VCaP (cell line): ENCODE measurements around the gene TNFRSF18.

ENCODE experiments used
- H3K27ac ChIP-seq: fragments of 450-650 bp; 2 replicates; pipeline ENCODE4 v1.5.1; 2017
- CTCF ChIP-seq: fragments of 450-650 bp; conservative IDR thresholded peaks from 2 replicates; pipeline ENCODE4 v1.5.1; 2017; ENCODE audit warnings: mild to moderate bottlenecking, moderate library complexity

TNFRSF18 gene

GRCh38 chr1:1170215-1171091, 35.9 kb downstream of the TNFRSF18 start:
- no peak for TF ChIP-seq CTCF
- no peak overlapping the region for H3K27ac ChIP-seq

GRCh38 chr1:1169429-1170214, 36.8 kb downstream of the TNFRSF18 start:
- no peak for TF ChIP-seq CTCF
- no peak overlapping the region for H3K27ac ChIP-seq

DNA sequence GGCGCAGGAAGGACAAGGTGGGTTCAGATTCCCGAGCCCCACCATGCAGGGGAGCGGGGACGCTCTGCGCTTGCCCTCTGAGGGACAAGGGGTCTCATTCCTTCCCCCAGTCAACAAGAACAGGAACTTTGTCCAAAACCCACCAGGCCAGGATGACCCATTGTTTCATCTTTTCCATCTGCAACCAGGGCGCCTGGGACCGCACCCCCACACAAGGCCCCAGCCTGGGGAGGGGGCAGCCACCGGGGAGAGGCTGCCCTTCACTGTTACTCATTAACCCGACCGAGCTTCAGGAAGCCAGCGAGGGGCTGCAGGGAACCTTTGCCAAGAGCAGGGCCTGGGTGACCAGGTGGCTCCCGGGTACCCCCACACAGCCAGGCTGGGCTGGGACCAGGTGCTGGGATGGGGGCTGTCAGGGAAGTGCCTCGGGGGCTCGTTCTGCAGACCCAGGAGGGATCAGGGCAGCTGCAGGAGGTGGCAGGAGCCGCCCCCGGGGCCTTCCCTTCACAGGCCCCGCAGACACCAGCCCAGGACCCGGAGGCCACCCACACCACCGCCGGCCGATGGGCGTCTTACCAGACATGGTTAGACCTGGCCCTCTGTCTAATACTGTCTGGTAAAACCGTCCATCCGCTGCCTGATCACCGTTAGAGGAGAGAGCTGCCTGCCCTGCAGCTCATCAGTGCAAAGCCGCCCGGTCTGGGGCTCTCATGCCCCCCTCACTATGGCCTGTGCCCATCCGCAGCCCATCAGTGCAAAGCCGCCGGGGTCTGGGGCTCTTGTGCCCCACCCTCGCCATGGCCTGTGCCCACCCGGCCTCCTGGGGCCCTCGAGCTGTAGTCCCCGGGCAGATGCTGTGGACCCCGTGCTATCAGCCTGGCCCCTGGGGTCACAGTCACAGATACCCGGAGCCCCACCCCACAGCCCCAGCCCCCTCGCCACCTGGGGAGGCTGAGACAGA, 37.7 kb downstream of the TNFRSF18 start:
- H3K27ac ChIP-seq = no peak overlapping the region
- no peak for TF ChIP-seq CTCF

- no peak for TF ChIP-seq CTCF
- no peak overlapping the region for H3K27ac ChIP-seq
Observed at GRCh38 chr1:1167841-1168450, 38.4 kb downstream of the TNFRSF18 start.

DNA sequence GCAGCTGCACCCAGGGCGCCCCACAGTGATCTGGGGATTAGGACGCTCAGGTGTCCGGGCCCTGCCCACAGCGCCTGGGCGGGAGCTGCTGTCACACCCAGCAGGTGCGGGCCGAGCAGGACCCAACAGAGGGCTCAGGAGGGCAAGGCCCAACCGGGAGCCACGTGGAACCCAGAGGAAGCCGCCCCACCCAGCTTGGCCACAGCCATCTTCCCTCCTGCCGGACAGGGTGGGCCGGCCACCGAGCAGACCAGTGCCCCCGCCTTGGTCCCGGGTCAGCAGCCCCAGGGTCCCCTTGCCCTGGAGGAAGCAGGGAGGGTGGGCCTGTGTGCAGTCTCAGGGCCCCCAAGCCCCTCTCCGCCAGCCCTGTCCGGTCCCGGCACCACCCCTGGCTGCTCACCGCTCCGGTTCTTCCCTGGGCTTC, 39.0 kb downstream of the TNFRSF18 start:
- no peak for TF ChIP-seq CTCF
- no peak overlapping the region for H3K27ac ChIP-seq

- H3K27ac ChIP-seq = peak overlapping the region; percentile 90
- TF ChIP-seq CTCF = no peak
Observed at GRCh38 chr1:1166642-1167397, 39.6 kb downstream of the TNFRSF18 start.
